Muscle layer of colon (tissue), 2 donors: Measurements from ENCODE around the gene RSF1.

Experiments
- H3K27ac ChIP-seq: one replicate; pipeline ENCODE4 v1.7.0; 2013; ENCODE audit warnings: low read depth, mild to moderate bottlenecking, low read length, moderate library complexity
- H3K27me3 ChIP-seq, 2 donors: one replicate each; pipeline ENCODE4 v1.7.0; 2013; ENCODE audit warnings: low read length in 2 of 2, mild to moderate bottlenecking in 2 of 2; ENCODE audit not compliant: insufficient read depth in 2 of 2, control insufficient read depth in 1 of 2
- H3K36me3 ChIP-seq: one replicate; pipeline ENCODE4 v1.7.0; 2013; ENCODE audit warnings: mild to moderate bottlenecking, low read length; ENCODE audit not compliant: insufficient read depth
- H3K4me1 ChIP-seq: one replicate; pipeline ENCODE4 v1.7.0; 2013; ENCODE audit warnings: mild to moderate bottlenecking, low read length; ENCODE audit not compliant: insufficient read depth
- H3K4me3 ChIP-seq, 2 donors: one replicate each; pipeline ENCODE4 v1.7.0; 2013; ENCODE audit warnings: low read length in 2 of 2, low read depth in 1 of 2, mild to moderate bottlenecking in 1 of 2, moderate library complexity in 1 of 2
- H3K9ac ChIP-seq: one replicate; pipeline ENCODE4 v1.7.0; 2013; ENCODE audit warnings: low read length
- H3K9me3 ChIP-seq: one replicate; pipeline ENCODE4 v1.7.0; 2013; ENCODE audit warnings: mild to moderate bottlenecking, low read length
- donor health status: abdominal sarcoma.
- donor health status: Adenocarcinoma of cecum.

RSF1 gene

GRCh38 chr11:77801477-77801876 is 19.0 kb downstream of the RSF1 start:
- Histone ChIP-seq H3K9me3 (no peaks in the 10 kb centered on the region), H3K4me3 (no peak overlapping the region), H3K36me3 (no peaks in the 10 kb centered on the region), H3K4me1 (no peaks in the 10 kb centered on the region), H3K27ac (no peak overlapping the region), H3K27me3 (no peaks in the 10 kb centered on the region), H3K9ac (no peak overlapping the region)

- Histone ChIP-seq H3K27ac (no peak overlapping the region), H3K9ac (no peak overlapping the region), H3K4me1 (no peaks in the 10 kb centered on the region), H3K9me3 (no peaks in the 10 kb centered on the region), H3K4me3 (no peak overlapping the region), H3K36me3 (no peaks in the 10 kb centered on the region), H3K27me3 (no peaks in the 10 kb centered on the region)
These were observed 20.1 kb downstream of the RSF1 start for GRCh38 chr11:77800449-77800848.

GRCh38 chr11:77799338-77799737 is 21.2 kb downstream of the RSF1 start:
- H3K9me3 ChIP-seq: no peaks in the 10 kb centered on the region
- H3K27ac ChIP-seq: no peak overlapping the region
- no peaks in the 10 kb centered on the region for H3K4me1 ChIP-seq
- no peaks in the 10 kb centered on the region for H3K27me3 ChIP-seq
- H3K36me3 ChIP-seq: no peaks in the 10 kb centered on the region
- H3K9ac ChIP-seq: no peak overlapping the region
- no peak overlapping the region for H3K4me3 ChIP-seq

DNA sequence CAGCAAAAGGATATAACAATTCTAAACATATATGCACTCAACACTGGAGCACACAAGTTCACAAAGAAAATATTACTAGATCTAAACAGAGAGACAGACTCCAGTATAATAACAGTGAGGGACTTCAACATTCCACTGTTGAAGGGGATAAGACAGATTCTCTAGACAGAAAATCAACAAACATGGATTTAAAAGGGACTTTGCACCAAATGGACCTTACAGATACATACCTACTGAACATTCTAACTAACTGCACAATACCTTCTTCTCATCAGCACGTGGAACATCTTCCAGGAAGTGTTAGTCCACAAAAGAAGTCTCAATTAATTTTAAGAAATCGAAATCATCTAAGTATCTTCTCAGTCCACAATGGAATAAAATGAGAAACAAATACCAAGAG is 26.6 kb downstream of the RSF1 start:
- Histone ChIP-seq H3K9ac (no peak overlapping the region), H3K4me3 (no peak overlapping the region), H3K36me3 (no peaks in the 10 kb centered on the region), H3K27ac (no peak overlapping the region), H3K9me3 (no peaks in the 10 kb centered on the region), H3K27me3 (no peaks in the 10 kb centered on the region), H3K4me1 (no peaks in the 10 kb centered on the region)

DNA sequence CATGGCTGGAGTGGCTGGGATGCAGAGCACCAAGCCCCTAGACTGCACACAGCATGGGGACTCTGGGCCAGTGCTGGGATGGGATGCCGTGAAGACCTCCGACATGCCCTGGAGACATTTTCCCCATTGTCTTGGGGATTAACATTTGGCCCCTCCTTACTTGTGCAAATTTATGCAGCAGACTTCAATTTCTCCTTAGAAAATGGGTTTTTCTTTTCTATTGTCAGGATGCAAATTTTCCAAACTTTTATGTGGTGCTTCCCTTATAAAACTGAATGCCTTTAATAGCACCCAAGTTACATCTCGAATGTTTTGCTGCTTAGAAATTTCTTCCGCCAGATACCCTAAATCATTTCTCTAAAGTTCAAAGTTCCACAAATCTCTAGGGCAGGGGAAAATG is 29.2 kb downstream of the RSF1 start:
- Histone ChIP-seq H3K9ac (no peak overlapping the region), H3K4me1 (no peaks in the 10 kb centered on the region), H3K36me3 (no peaks in the 10 kb centered on the region), H3K27ac (no peak overlapping the region), H3K9me3 (no peaks in the 10 kb centered on the region), H3K27me3 (no peaks in the 10 kb centered on the region), H3K4me3 (no peak overlapping the region)

- no peak overlapping the region for H3K27ac ChIP-seq
- no peak overlapping the region for H3K9ac ChIP-seq
- no peaks in the 10 kb centered on the region for H3K36me3 ChIP-seq
- no peaks in the 10 kb centered on the region for H3K27me3 ChIP-seq
- no peak overlapping the region for H3K4me3 ChIP-seq
- no peaks in the 10 kb centered on the region for H3K9me3 ChIP-seq
- no peaks in the 10 kb centered on the region for H3K4me1 ChIP-seq
These were observed 30.6 kb downstream of the RSF1 start for GRCh38 chr11:77789731-77790476.

DNA sequence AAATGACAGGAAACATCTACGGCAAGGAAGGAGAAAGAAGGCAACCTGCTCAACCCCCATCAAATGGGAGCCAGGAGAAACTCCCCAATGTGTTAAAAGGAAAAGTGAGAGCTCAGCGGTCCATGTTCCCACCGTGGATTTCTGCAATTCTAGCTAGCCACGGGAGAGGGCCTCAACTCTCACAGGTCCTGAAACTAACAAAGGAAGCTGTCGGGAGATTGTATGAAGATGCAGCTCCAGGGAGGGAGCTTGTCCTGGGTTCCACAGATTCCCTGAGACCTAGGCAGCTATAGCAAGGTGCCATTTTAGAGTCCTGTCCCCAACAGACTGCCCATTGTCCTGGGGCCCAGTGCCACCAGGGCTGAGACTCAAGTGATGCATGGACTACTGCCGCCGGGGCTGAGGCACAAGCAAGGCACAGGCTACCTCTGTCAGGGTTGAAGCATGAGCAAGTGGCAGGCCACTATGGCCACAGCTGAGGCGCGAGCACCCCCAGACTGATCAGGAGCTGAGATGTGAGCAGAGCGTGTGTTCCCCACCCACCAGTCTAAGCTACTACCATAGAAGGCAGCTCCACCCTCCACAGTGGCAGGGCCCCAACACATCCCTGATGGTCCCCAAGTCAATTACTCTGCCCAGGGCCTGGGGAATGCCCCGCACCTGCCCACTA is 31.3 kb downstream of the RSF1 start:
- Histone ChIP-seq H3K4me1 (peaks cover 4% of the 10 kb centered on the region), H3K9me3 (no peaks in the 10 kb centered on the region), H3K4me3 (no peak overlapping the region), H3K9ac (no peak overlapping the region), H3K27ac (no peak overlapping the region), H3K27me3 (no peaks in the 10 kb centered on the region), H3K36me3 (no peaks in the 10 kb centered on the region)

- Histone ChIP-seq H3K27ac (no peak overlapping the region), H3K9me3 (no peaks in the 10 kb centered on the region), H3K4me1 (peaks cover 4% of the 10 kb centered on the region), H3K4me3 (no peak overlapping the region), H3K9ac (no peak overlapping the region), H3K27me3 (no peaks in the 10 kb centered on the region), H3K36me3 (no peaks in the 10 kb centered on the region)
These were observed 36.0 kb downstream of the RSF1 start for GRCh38 chr11:77784572-77784971.

DNA sequence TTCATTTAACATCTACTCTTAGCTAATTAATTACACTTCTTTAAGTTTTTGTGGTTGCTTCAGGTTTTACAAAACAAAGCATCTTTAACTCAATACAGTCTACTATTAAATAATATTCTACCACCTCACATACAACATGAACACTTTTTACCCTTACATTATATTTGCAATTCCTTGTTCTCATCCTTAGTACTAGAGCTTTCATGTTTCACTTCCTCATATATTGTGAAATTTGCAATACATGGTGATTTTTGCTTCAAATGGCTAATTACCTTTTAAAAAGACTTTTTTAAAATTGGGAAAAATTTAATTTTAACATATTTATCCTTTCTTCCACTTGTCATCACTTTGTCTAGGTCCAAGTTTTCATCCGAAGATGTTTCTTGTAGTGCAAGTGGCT is 37.5 kb downstream of the RSF1 start:
- no peaks in the 10 kb centered on the region for H3K9me3 ChIP-seq
- H3K27me3 ChIP-seq: no peaks in the 10 kb centered on the region
- peaks cover 4% of the 10 kb centered on the region for H3K4me1 ChIP-seq
- no peak overlapping the region for H3K9ac ChIP-seq
- H3K27ac ChIP-seq: no peak overlapping the region
- H3K4me3 ChIP-seq: no peak overlapping the region
- H3K36me3 ChIP-seq: no peaks in the 10 kb centered on the region

DNA sequence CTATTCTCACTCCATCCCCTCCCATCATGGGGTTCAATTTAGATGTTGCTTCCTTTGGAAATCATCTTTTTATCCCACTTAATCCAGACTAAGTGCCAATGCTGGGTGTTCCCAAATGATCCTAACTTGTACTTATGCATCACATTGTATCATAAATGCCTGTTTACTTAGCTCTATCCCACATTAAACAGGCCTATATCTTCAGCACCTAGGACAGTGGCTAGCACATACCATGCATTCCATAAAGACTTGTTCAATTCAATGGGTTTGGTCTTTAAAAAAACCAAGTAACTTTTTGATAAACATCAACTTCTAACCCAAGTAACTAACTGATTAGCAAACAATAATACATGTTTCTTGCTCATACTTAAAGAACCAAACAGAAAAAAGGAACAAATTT is 40.6 kb downstream of the RSF1 start:
- no peak overlapping the region for H3K27ac ChIP-seq
- H3K27me3 ChIP-seq: no peaks in the 10 kb centered on the region
- H3K9me3 ChIP-seq: no peaks in the 10 kb centered on the region
- H3K4me1 ChIP-seq: peaks cover 4% of the 10 kb centered on the region
- no peak overlapping the region for H3K9ac ChIP-seq
- H3K4me3 ChIP-seq: no peak overlapping the region
- H3K36me3 ChIP-seq: no peaks in the 10 kb centered on the region

- H3K9ac ChIP-seq: no peak overlapping the region
- H3K4me1 ChIP-seq: no peaks in the 10 kb centered on the region
- H3K9me3 ChIP-seq: no peaks in the 10 kb centered on the region
- no peak overlapping the region for H3K27ac ChIP-seq
- no peaks in the 10 kb centered on the region for H3K27me3 ChIP-seq
- H3K36me3 ChIP-seq: no peaks in the 10 kb centered on the region
- no peak overlapping the region for H3K4me3 ChIP-seq
These were observed 42.0 kb downstream of the RSF1 start for GRCh38 chr11:77778549-77778948.

DNA sequence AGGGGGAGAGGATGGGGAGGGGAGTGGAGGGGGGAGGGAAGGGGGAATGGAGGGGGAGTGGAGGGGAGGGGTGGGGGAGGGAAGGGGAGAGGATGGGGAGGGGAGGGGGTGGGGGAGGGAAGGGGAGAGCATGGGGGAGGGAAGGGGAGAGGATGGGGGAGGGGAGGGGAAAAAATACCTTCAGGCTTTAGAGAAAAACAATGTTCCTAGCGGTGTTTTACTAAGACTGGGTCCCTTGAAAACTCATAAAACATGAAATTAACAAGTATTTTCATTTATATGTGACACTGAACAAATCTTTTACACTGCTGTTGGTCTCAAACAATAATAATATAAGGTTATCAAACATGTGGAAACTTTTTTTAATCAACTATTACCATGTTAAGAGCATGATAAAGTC is 42.4 kb downstream of the RSF1 start:
- no peaks in the 10 kb centered on the region for H3K27me3 ChIP-seq
- H3K36me3 ChIP-seq: no peaks in the 10 kb centered on the region
- H3K9ac ChIP-seq: no peak overlapping the region
- H3K4me1 ChIP-seq: no peaks in the 10 kb centered on the region
- no peak overlapping the region for H3K27ac ChIP-seq
- H3K4me3 ChIP-seq: no peak overlapping the region
- H3K9me3 ChIP-seq: no peaks in the 10 kb centered on the region
